GM12872 (cell line): ENCODE results near the gene SLC38A1.

Experiments
- CTCF ChIP-seq: IDR thresholded peaks from 3 replicates; pipeline ENCODE4 v1.5.1; 2011; ENCODE audit warnings: low read depth, mild to moderate bottlenecking, low read length, moderate library complexity; ENCODE audit not compliant: insufficient read depth

Gene SLC38A1

GRCh38 chr12:46208370-46208769 is 60.5 kb downstream of the SLC38A1 start:
- no peak for TF ChIP-seq CTCF

GRCh38 chr12:46207644-46208043 is 61.2 kb downstream of the SLC38A1 start:
- no peak for TF ChIP-seq CTCF

GRCh38 chr12:46206471-46206870 is 62.4 kb downstream of the SLC38A1 start:
- no peak for TF ChIP-seq CTCF

GRCh38 chr12:46205294-46205693 is 63.5 kb downstream of the SLC38A1 start:
- TF ChIP-seq CTCF = no peak

- TF ChIP-seq CTCF = no peak
Measured at GRCh38 chr12:46201284-46201789, 67.5 kb downstream of the SLC38A1 start.

- no peak for TF ChIP-seq CTCF
Measured at GRCh38 chr12:46200551-46200950, 68.3 kb downstream of the SLC38A1 start.

GRCh38 chr12:46198913-46199312 is 69.9 kb downstream of the SLC38A1 start:
- no peak for TF ChIP-seq CTCF

GRCh38 chr12:46197883-46198282 is 71.0 kb downstream of the SLC38A1 start:
- TF ChIP-seq CTCF = no peak
